Dermis blood vessel endothelial cell (primary cell): ENCODE measurements around the gene PLK4. TPM values are rescaled to one million over a fixed set of nuclear protein-coding genes. Genes with fewer than 3 reads are reported as not detected.
"Not testable (repeated sequence)": the region's sequence is repeated elsewhere in the genome, so short reads cannot be mapped to it uniquely, and the experiment has no call there.

ENCODE experiments used
- DNase-seq: peaks from one replicate; pipeline ENCODE4 v3.0.0; 2010
- total RNA-seq: library from RNA; depleted of rRNA; stranded (reverse); fragments of >200 nt; gene quantifications from 2 replicates; pipeline ENCODE4 v1.2.3, GENCODE V29; 2014

The PLK4 gene
- total RNA-seq, 1 donor from 2014 or later = 7.1 TPM

- no peak for DNase-seq
These were observed 35.8 kb downstream of the PLK4 start for GRCh38 chr4:127916512-127916911.

DNA sequence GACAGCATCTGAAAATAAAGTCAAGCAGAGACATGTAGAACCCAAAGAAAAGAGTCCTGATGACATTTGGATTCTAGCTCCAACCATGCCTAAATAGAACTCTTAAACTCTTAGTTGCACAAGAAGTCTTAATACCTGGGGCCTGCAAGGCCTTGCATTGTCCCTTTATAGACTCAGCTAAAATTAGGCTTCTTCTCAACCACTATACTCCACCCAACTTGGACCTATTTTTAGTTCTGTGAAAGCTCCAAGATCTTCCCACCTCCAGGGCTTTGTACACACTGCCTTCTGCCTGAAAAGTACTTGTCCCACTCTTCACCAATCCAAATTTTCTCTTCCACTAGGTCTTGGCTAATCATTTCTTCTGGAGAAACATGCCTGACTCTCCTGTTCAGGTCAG, 36.5 kb downstream of the PLK4 start:
- no peak for DNase-seq

DNA sequence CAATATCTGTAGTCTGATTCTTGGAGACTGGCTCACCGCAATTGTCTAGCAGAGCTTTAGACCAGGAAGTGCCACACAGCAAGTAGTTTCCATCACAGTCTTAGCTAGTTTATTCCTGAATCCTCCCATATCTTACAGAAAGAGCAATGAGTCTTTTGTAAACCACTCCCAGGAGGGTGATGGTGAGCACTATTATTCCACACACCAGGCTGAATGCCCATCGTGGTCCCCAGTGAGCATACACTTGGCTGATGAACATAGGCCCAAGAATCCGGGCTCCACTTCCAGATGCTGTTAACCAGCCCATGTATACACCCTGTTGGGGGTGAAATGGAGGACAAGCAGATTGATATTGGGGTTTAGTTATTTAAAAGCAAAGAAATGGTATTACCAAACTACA, 39.8 kb downstream of the PLK4 start:
- no peak for DNase-seq

- DNase-seq = no peak
These were observed 41.5 kb downstream of the PLK4 start for GRCh38 chr4:127922226-127922625.

- not testable (repeated sequence) for DNase-seq
These were observed 45.0 kb downstream of the PLK4 start for GRCh38 chr4:127925720-127926119.

- no peak for DNase-seq
These were observed 49.5 kb downstream of the PLK4 start for GRCh38 chr4:127930175-127930574.

DNA sequence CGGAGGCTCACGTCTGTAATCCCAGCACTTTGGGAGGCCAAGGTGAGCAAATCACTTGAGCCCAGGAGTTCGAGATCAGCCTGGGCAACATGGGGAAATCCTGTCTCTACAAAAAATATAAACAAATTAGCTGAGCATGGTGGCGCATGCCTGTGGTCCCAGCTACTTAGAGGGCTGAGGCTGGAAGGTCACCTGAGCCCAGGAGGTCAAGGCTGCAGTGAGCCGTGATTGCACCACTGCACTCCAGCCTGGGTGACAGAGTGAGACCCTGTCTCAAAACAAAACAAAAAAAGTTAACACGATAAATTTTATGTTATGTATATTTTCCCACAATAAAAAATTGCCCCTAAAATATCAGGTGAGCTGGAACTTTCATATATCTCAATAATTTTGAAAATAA, 51.1 kb downstream of the PLK4 start:
- DNase-seq = not testable (repeated sequence)

DNA sequence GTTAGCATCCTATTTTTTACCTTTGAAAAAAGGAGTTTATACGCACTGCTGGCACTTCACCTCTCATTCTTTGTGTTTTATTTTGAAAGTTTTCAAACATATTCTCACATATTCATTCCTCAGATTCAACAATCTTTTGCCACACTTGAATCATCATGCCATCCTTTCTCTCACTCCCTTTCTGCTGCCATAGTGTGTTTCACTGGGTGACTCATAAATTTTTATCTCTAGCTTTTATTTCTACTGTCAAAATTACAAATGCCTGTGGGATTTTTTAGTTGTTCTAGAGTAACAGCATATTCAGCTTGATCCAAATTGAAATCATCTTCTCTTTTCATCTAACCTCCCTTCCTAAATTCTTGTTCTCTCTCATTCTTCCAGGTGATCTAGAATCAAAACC, 56.3 kb downstream of the PLK4 start:
- DNase-seq = no peak

Other genes with a start within 250 kb of the PLK4 start
- gene INTU, start 247.9 kb upstream of the PLK4 start, total RNA-seq = 2.7 and 3.1 TPM in 2 replicates
- not detected in 2 replicates for gene SLC25A31, start 150.5 kb upstream of the PLK4 start, total RNA-seq
- 4.4 and 13.4 TPM in 2 replicates for gene HSPA4L, start 98.6 kb upstream of the PLK4 start, total RNA-seq
- 16.8 and 20.1 TPM in 2 replicates for gene MFSD8, start 84.3 kb downstream of the PLK4 start, total RNA-seq
- 10.7 and 12.6 TPM in 2 replicates for gene ABHD18, start 84.5 kb downstream of the PLK4 start, total RNA-seq
- 21.2 and 26.2 TPM in 2 replicates for gene LARP1B, start 180.4 kb downstream of the PLK4 start, total RNA-seq